Thyroid gland (tissue), 4 donors: ENCODE data around the gene PDS5A.

ENCODE experiments used
- POLR2A ChIP-seq, 2 donors: fragments of 450-650 bp; IDR thresholded peaks; one replicate each; pipeline ENCODE4 v1.6.1; 2017; ENCODE audit warnings: antibody characterized with exemption in 2 of 2, mild to moderate bottlenecking in 2 of 2, moderate library complexity in 1 of 2
- TF ChIP-seq, protein P1 (sequence below), 6 experiments: fragments of 200-600 bp in 3 of 6; fragments of 450-650 bp in 3 of 6; sonication (generic) in 3 of 6; IDR thresholded peaks; one replicate each; pipeline ENCODE4 v1.5.1; 2016 to 2019; ENCODE audit warnings: antibody characterized with exemption in 6 of 6, mild to moderate bottlenecking in 2 of 6, inconsistent platforms in 1 of 6, moderate library complexity in 1 of 6

DNA sequence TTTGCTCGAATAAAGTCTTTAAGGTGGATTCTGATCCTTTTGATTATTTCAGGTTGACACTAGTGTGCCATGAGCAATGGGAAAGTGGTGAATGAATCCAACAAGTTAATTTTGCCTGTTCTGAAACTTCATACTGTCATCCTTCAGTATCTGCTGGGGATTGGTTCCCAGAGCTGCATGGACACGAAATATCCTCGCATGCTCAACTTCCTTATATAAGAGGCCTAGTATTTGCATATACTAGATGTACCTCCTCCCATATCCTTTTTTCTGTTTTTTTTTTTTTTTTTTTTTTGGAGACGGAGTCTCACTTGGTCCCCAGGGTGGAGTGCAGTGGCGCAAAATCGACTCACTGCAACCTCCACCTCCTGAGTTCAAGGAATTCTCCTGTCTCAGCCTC lies 23.0 kb upstream of the PDS5A start:
- no peak for TF ChIP-seq POLR2A (IDR thresholded peaks at IDR 0.05)
- TF ChIP-seq, protein P1, sequence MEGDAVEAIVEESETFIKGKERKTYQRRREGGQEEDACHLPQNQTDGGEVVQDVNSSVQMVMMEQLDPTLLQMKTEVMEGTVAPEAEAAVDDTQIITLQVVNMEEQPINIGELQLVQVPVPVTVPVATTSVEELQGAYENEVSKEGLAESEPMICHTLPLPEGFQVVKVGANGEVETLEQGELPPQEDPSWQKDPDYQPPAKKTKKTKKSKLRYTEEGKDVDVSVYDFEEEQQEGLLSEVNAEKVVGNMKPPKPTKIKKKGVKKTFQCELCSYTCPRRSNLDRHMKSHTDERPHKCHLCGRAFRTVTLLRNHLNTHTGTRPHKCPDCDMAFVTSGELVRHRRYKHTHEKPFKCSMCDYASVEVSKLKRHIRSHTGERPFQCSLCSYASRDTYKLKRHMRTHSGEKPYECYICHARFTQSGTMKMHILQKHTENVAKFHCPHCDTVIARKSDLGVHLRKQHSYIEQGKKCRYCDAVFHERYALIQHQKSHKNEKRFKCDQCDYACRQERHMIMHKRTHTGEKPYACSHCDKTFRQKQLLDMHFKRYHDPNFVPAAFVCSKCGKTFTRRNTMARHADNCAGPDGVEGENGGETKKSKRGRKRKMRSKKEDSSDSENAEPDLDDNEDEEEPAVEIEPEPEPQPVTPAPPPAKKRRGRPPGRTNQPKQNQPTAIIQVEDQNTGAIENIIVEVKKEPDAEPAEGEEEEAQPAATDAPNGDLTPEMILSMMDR (IDR thresholded peaks at IDR 0.05) = no peak
